Measurements from ENCODE around the gene IKZF2. TPM values are rescaled to one million over a fixed set of nuclear protein-coding genes. Genes with fewer than 3 reads are reported as not detected.

The IKZF2 gene
- total RNA-seq, 4 donors from 2014 or later, result 12.1 to 24.7 (median 19.0) TPM

DNA sequence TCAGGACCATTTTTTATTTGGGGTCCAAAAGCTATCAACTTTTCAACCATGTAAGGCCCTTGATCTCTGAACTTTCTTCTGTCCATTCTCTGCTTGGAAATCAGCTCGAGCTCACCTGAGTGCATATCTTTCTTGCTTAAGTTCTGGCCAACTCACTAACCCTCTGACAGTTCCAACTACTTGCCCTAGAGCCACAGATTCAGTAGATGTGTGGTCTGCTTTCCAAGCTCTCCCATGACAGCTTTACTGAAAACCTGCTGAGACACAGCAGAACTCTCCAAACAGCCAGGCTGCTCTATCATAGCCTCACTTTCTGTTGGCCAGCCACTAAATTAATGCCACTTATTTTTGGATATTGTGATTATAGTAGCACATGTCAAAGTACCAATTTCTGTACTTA, 21.2 kb upstream of the IKZF2 start:
- H3K36me3 ChIP-seq, result no peaks in the 10 kb centered on the region
- peaks cover 0 to 2% of the 10 kb centered on the region in 2 donors for H3K27me3 ChIP-seq
- TF ChIP-seq, protein P1, sequence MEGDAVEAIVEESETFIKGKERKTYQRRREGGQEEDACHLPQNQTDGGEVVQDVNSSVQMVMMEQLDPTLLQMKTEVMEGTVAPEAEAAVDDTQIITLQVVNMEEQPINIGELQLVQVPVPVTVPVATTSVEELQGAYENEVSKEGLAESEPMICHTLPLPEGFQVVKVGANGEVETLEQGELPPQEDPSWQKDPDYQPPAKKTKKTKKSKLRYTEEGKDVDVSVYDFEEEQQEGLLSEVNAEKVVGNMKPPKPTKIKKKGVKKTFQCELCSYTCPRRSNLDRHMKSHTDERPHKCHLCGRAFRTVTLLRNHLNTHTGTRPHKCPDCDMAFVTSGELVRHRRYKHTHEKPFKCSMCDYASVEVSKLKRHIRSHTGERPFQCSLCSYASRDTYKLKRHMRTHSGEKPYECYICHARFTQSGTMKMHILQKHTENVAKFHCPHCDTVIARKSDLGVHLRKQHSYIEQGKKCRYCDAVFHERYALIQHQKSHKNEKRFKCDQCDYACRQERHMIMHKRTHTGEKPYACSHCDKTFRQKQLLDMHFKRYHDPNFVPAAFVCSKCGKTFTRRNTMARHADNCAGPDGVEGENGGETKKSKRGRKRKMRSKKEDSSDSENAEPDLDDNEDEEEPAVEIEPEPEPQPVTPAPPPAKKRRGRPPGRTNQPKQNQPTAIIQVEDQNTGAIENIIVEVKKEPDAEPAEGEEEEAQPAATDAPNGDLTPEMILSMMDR (IDR thresholded peaks at IDR 0.05), result no peak
- no peak for TF ChIP-seq POLR2A (IDR thresholded peaks at IDR 0.05)
- TF ChIP-seq EP300 (IDR thresholded peaks at IDR 0.05), result no peak
- no peak for DNase-seq (ENCODE audit: low spot score in 2 of 2)
- WGBS, 2 donors, result 73 to 79% methylated on average over 1 of the region's 1 CpG
- no peak overlapping the region for H3K27ac ChIP-seq
- H3K9me3 ChIP-seq, result no peaks in the 10 kb centered on the region
- no peak overlapping the region for H3K4me3 ChIP-seq
- H3K4me1 ChIP-seq, result no peaks in the 10 kb centered on the region

DNA sequence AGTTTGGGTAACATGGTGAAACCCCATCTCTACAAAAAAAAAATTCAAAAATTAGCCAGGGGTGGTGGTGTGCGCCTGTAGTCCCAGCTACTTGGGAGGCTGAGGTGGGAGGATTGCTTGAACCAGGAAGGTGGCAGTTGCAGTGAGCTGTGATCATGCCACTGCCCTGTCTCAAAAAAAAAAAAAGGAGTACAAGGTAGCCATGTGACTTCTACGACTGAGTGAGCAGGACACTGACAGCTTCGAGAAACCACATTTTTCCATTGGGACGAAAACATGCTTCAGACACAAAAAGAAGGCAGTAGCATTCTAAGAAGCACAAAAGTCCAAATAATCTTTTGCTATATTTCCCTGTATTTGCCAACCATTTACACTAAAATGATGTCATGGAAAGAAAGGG, 19.7 kb upstream of the IKZF2 start:
- 79 to 91% methylated on average over 4 of the region's 4 CpGs for WGBS, 2 donors
- Histone ChIP-seq H3K36me3 (no peaks in the 10 kb centered on the region), H3K4me3 (no peak overlapping the region), H3K27me3 (peaks cover 0 to 2% of the 10 kb centered on the region in 2 donors), H3K27ac (no peak overlapping the region), H3K4me1 (no peaks in the 10 kb centered on the region), H3K9me3 (no peaks in the 10 kb centered on the region)
- no peak for TF ChIP-seq POLR2A (IDR thresholded peaks at IDR 0.05)
- TF ChIP-seq, protein P1 (IDR thresholded peaks at IDR 0.05), result no peak
- TF ChIP-seq EP300 (IDR thresholded peaks at IDR 0.05), result no peak
- no peak for DNase-seq (ENCODE audit: low spot score in 2 of 2)

DNA sequence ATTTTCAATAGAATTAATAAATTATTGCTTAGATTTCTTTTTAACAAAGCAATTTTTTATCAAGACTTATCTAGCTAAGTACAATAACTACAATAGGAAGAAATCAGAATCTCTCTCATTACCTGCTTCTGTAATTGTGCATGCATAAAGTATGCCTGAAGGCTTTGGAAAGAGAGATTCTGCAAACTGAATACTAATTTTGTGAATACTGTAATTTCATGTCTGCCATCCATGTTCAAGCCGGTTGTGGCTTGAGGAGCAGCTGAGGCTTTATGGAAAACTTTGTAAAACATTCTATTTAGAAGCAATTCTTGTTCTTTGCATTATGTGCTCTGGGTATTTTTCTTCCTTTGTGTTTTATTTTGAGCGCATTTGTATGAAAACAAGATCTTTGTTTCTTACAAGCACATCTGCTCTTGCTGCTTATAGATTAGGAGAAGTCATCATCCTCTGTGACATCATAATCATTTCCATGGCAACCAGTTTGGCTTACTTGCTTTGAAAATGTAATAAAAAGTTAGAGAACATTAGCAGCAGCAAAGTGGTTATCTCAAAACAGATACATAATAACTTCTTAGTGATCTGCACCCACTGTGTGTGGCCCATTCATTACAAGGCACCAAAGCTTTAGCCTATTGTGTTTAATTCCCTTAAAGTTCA, 16.0 kb upstream of the IKZF2 start:
- Histone ChIP-seq H3K36me3 (no peaks in the 10 kb centered on the region), H3K4me3 (no peak overlapping the region), H3K4me1 (no peaks in the 10 kb centered on the region), H3K9me3 (no peaks in the 10 kb centered on the region), H3K27me3 (no peaks in the 10 kb centered on the region), H3K27ac (no peak overlapping the region)
- TF ChIP-seq EP300 (IDR thresholded peaks at IDR 0.05), result no peak
- TF ChIP-seq, protein P1 (IDR thresholded peaks at IDR 0.05), result no peak
- TF ChIP-seq POLR2A (IDR thresholded peaks at IDR 0.05), result no peak
- WGBS, 2 donors, result 44 to 77% methylated on average over 2 of the region's 2 CpGs
- no peak for DNase-seq (ENCODE audit: low spot score in 2 of 2)

DNA sequence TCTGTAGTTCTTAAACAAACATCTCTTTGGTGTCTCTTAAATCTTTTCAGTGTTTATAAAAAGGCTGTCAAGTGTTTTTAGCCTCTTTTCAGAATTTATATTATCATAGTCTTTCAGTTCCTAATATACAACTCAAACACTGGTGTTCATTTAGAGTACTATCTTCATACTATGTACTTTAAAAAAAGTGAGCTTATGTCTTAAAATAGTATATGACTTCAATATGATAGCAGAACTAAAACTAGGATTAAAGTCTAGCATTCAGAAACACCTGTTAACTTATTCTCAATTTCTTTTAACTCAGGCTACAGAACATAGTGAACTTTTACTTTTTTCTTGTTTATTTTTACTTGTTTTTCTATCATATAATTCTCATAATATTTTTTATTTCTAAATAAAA, 14.7 kb upstream of the IKZF2 start:
- peaks cover 0 to 10% (median 0%) of the 10 kb centered on the region in 4 donors for H3K4me1 ChIP-seq
- TF ChIP-seq EP300 (IDR thresholded peaks at IDR 0.05), result no peak
- TF ChIP-seq, protein P1 (IDR thresholded peaks at IDR 0.05), result no peak
- no peak for TF ChIP-seq POLR2A (IDR thresholded peaks at IDR 0.05)
- no peak for DNase-seq (ENCODE audit: low spot score in 2 of 2)

DNA sequence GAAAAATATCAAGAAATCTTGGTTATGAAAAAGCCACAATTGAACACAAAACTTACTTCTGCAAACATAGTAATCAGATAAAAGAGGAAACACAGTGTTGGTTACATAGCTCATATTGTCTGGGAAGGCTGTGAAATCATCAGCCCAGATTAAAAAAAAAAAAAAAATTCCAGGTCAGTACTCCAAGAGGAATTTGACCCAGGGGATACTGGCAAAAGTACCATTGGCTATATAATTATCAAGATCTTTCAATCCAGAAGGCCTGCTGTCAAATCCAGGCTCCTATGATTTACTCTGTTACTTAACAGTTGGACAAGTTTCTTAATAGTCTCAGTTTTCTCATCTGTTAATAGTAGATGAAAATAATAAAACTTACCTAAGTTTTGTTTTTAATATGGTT, 12.9 kb upstream of the IKZF2 start:
- TF ChIP-seq, protein P1 (IDR thresholded peaks at IDR 0.05), result no peak
- TF ChIP-seq EP300 (IDR thresholded peaks at IDR 0.05) (no peak), POLR2A (IDR thresholded peaks at IDR 0.05) (no peak)
- no peak for DNase-seq (ENCODE audit: low spot score in 2 of 2)
- Histone ChIP-seq H3K4me1 (peaks cover 0 to 10% (median 0%) of the 10 kb centered on the region in 4 donors), H3K36me3 (no peaks in the 10 kb centered on the region), H3K4me3 (no peak overlapping the region), H3K9me3 (no peaks in the 10 kb centered on the region), H3K27me3 (no peaks in the 10 kb centered on the region), H3K27ac (no peak overlapping the region)

More for the DNA sequence above, 14.7 kb upstream of the IKZF2 start:
- no peak overlapping the region for H3K4me3 ChIP-seq
- no peaks in the 10 kb centered on the region for H3K27me3 ChIP-seq
- no peaks in the 10 kb centered on the region for H3K36me3 ChIP-seq
- H3K27ac ChIP-seq, result no peak overlapping the region
- no peaks in the 10 kb centered on the region for H3K9me3 ChIP-seq
